H1 (cell line): ENCODE results near the gene ETV5. TPM values are rescaled to one million over a fixed set of nuclear protein-coding genes. Genes with fewer than 3 reads are reported as not detected.

Experiments
- CTCF ChIA-PET: fragments of 300-600 bp; sonication (Branson Sonifier 250); formaldehyde crosslinking; loops from one replicate; lab custom pipeline; 2021; ENCODE audit not compliant: partially characterized antibody; lab: Charles Lee
- POLR2A ChIA-PET: fragments of 300-600 bp; sonication (Branson Sonifier 250); formaldehyde crosslinking; loops from one replicate; lab custom pipeline; 2021; ENCODE audit warnings: inconsistent platforms; ENCODE audit not compliant: partially characterized antibody; lab: Charles Lee
- DNase-seq, 2 experiments: peaks; one replicate each; pipeline versions ENCODE4 v3.0.0 to v3.0.0-alpha.2; 2010 to 2022; ENCODE audit warnings: low spot score in 2 of 2, low read depth in 1 of 2, mixed read lengths in 1 of 2
- FAIRE-seq: peaks from 2 replicates; lab custom pipeline; 2011; peaks lifted over from hg19 to GRCh38; lab: Jason Lieb, UNC
- H2AFZ ChIP-seq: 2 replicates; pipeline ENCODE4 v1.8.1; 2012; ENCODE audit warnings: low read length, inconsistent platforms
- H2AK5ac ChIP-seq: 2 replicates; pipeline ENCODE4 v1.6.1; 2013; ENCODE audit warnings: low read depth, low read length
- H2BK120ac ChIP-seq: replicated peaks from 2 replicates; pipeline ENCODE3; 2013; ENCODE audit warnings: low read depth, low read length, inconsistent platforms
- H2BK12ac ChIP-seq: 2 replicates; pipeline ENCODE4 v1.6.1; 2013; ENCODE audit warnings: low read depth, low read length
- H2BK15ac ChIP-seq: 2 replicates; pipeline ENCODE4 v1.6.1; 2013; ENCODE audit warnings: low read length
- H2BK20ac ChIP-seq: 2 replicates; pipeline ENCODE4 v1.6.1; 2013; ENCODE audit warnings: low read length
- H2BK5ac ChIP-seq: 2 replicates; pipeline ENCODE4 v1.6.1; 2013; ENCODE audit warnings: low read depth, low read length
- H3K14ac ChIP-seq: 2 replicates; pipeline ENCODE4 v1.6.1; 2013; ENCODE audit warnings: inconsistent platforms; ENCODE audit not compliant: insufficient read length
- H3K18ac ChIP-seq: 2 replicates; pipeline ENCODE4 v1.6.1; 2013; ENCODE audit warnings: low read length; ENCODE audit errors: extremely low read depth
- H3K23ac ChIP-seq: 2 replicates; pipeline ENCODE4 v1.6.1; 2013; ENCODE audit warnings: inconsistent platforms; ENCODE audit not compliant: insufficient read length
- H3K23me2 ChIP-seq: 2 replicates; pipeline ENCODE4 v1.6.1; 2013; ENCODE audit warnings: low read depth, low read length
- H3K27ac ChIP-seq: 2 replicates; pipeline ENCODE4 v1.6.1; 2011; ENCODE audit warnings: low read depth, low read length, inconsistent platforms
- H3K27me3 ChIP-seq, 4 experiments: replicated peaks in 1 of 4; 1 replicate in 1 of 4; 2 replicates in 3 of 4; pipeline versions ENCODE4 v1.6.1 to v1.8.1; 2011 to 2013; ENCODE audit warnings: low read length in 3 of 4, mild to moderate bottlenecking in 3 of 4, inconsistent platforms in 2 of 4, mixed read lengths in 2 of 4, moderate library complexity in 1 of 4; ENCODE audit not compliant: control insufficient read depth in 3 of 4, insufficient read depth in 3 of 4; ENCODE audit errors: extremely low read depth in 1 of 4
- H3K36me3 ChIP-seq, 4 experiments: 2 replicates each; pipeline versions ENCODE4 v1.6.1 to v1.8.1; 2011 to 2013; ENCODE audit warnings: mild to moderate bottlenecking in 4 of 4, low read length in 3 of 4, moderate library complexity in 2 of 4, control low read depth in 1 of 4, inconsistent platforms in 1 of 4; ENCODE audit not compliant: insufficient read depth in 4 of 4, control insufficient read depth in 2 of 4
- H3K4ac ChIP-seq: replicated peaks from 2 replicates; pipeline ENCODE3; 2013; ENCODE audit warnings: low read length, low read depth, mixed read lengths, inconsistent platforms; ENCODE audit not compliant: insufficient read length
- H3K4me1 ChIP-seq, 4 experiments: replicated peaks in 1 of 4; 1 replicate in 1 of 4; 2 replicates in 3 of 4; pipeline versions ENCODE4 v1.6.1 to v1.8.1; 2011 to 2013; ENCODE audit warnings: low read length in 3 of 4, inconsistent platforms in 2 of 4, mixed read lengths in 1 of 4; ENCODE audit not compliant: insufficient read depth in 4 of 4, control insufficient read depth in 3 of 4
- H3K4me2 ChIP-seq, 2 experiments: 2 replicates each; pipeline versions ENCODE4 v1.6.1 to v1.8.1; 2011 to 2013; ENCODE audit warnings: low read depth in 2 of 2, low read length in 2 of 2, control low read depth in 1 of 2, inconsistent platforms in 1 of 2, mild to moderate bottlenecking in 1 of 2; ENCODE audit not compliant: insufficient read depth in 1 of 2
- H3K4me3 ChIP-seq, 4 experiments: fragments of 200-600, 300-600 bp in 1 of 4; sonication (generic), shearing (Covaris generic), sonication (Bioruptor Twin) in 1 of 4; 2 replicates each; pipeline versions ENCODE4 v1.5.1 to v1.8.1; 2011 to 2016; ENCODE audit warnings: low read length in 4 of 4, low read depth in 3 of 4, control low read depth in 2 of 4, inconsistent platforms in 2 of 4, mild to moderate bottlenecking in 2 of 4, mixed read lengths in 1 of 4, moderate library complexity in 1 of 4; ENCODE audit not compliant: insufficient read depth in 2 of 4; ENCODE audit errors: extremely low read depth in 1 of 4
- H3K56ac ChIP-seq: replicated peaks from 2 replicates; pipeline ENCODE3; 2013; ENCODE audit warnings: low read depth, mild to moderate bottlenecking, mixed read lengths, low read length, inconsistent platforms; ENCODE audit not compliant: insufficient read length
- H3K79me1 ChIP-seq: 2 replicates; pipeline ENCODE4 v1.6.1; 2013; ENCODE audit warnings: low read depth, low read length, control low read depth
- H3K79me2 ChIP-seq, 2 experiments: 2 replicates each; pipeline versions ENCODE4 v1.6.1 to v1.8.1; 2012 to 2013; ENCODE audit warnings: low read length in 2 of 2, mild to moderate bottlenecking in 2 of 2, inconsistent platforms in 1 of 2; ENCODE audit not compliant: insufficient read depth in 2 of 2, control insufficient read depth in 1 of 2
- H3K9ac ChIP-seq, 4 experiments: replicated peaks in 1 of 4; 1 replicate in 1 of 4; 2 replicates in 3 of 4; pipeline versions ENCODE4 v1.6.1 to v1.8.1; 2011 to 2013; ENCODE audit warnings: low read depth in 3 of 4, low read length in 3 of 4, control low read depth in 2 of 4, mild to moderate bottlenecking in 2 of 4, moderate library complexity in 2 of 4, inconsistent platforms in 1 of 4; ENCODE audit errors: extremely low read depth in 1 of 4
- H3K9me3 ChIP-seq, 2 experiments: 2 replicates each; pipeline versions ENCODE4 v1.6.1 to v1.8.1; 2012 to 2013; ENCODE audit warnings: mild to moderate bottlenecking in 2 of 2, moderate library complexity in 2 of 2, control low read depth in 1 of 2, inconsistent platforms in 1 of 2, low read depth in 1 of 2, low read length in 1 of 2, mixed read lengths in 1 of 2; ENCODE audit not compliant: insufficient read depth in 2 of 2
- H4K20me1 ChIP-seq, 2 experiments: replicated peaks in 1 of 2; 2 replicates each; pipeline versions ENCODE3 to v1.8.1; 2011 to 2013; ENCODE audit warnings: inconsistent platforms in 2 of 2, low read length in 2 of 2, mild to moderate bottlenecking in 1 of 2; ENCODE audit not compliant: insufficient read depth in 2 of 2, control insufficient read depth in 1 of 2
- H4K5ac ChIP-seq: 2 replicates; pipeline ENCODE4 v1.6.1; 2013; ENCODE audit warnings: low read length, low read depth, mixed read lengths, inconsistent platforms; ENCODE audit not compliant: insufficient read length
- H4K8ac ChIP-seq: 2 replicates; pipeline ENCODE4 v1.8.0; 2013; ENCODE audit warnings: mild to moderate bottlenecking, moderate library complexity, low read length, inconsistent platforms; ENCODE audit not compliant: insufficient read depth; ENCODE audit errors: extremely low read depth
- H4K91ac ChIP-seq: replicated peaks from 2 replicates; pipeline ENCODE3; 2013; ENCODE audit warnings: low read length, mixed read lengths, inconsistent platforms; ENCODE audit not compliant: insufficient read length
- SAP30 ChIP-seq: fragments of 300-600 bp; sonication (generic); IDR thresholded peaks from 2 replicates; pipeline ENCODE4 v1.7.1; 2012; ENCODE audit warnings: low read length, moderate library complexity, mild to moderate bottlenecking, inconsistent platforms; ENCODE audit not compliant: insufficient read depth, insufficient replicate concordance
- WGBS, 2 experiments: shearing (Covaris generic) in 1 of 2; methylation state at CpG; one replicate each; pipeline versions ENCODE4 v1.1.6 to v1.1.7; 2013 to 2015; ENCODE audit warnings: low lambda C conversion rate in 2 of 2, mixed read lengths in 2 of 2, inconsistent platforms in 1 of 2, low coverage in 1 of 2, missing lambda C conversion rate in 1 of 2; ENCODE audit not compliant: insufficient replicate concordance in 2 of 2, insufficient coverage in 1 of 2, insufficient read length in 1 of 2; ENCODE audit errors: extremely low coverage in 1 of 2, missing lambda C conversion rate in 1 of 2; 5-methylcytosine and 5-hydroxymethylcytosine counted together
- polyA plus RNA-seq, 7 experiments: library from polyadenylated mRNA; depleted of rRNA in 3 of 7; stranded (reverse) in 5 of 7; unstranded in 2 of 7; fragments of >200 nt in 5 of 7; fragments of 200-250 nt in 2 of 7; gene quantifications; 1 replicate in 5 of 7; 2 replicates in 1 of 7; 4 replicates in 1 of 7; pipeline versions ENCODE4 v1.2.1 to v1.2.3, GENCODE V29; 2011 to 2013; ENCODE audit warnings: missing spikeins in 2 of 7, mixed read lengths in 2 of 7
- total RNA-seq: library from RNA; stranded (reverse); fragmentation: NEBNext Ultra II Directional; extraction: Animal tissue kit (Norgen Biotek cat#: 25700); gene quantifications from 2 replicates; pipeline ENCODE4 v1.2.1, GENCODE V29; 2021

ETV5 gene
- total and polyA plus RNA-seq, 2 of the 8 experiments (the other 6 are each of a cell fraction or from before 2014, with no cell fraction given) = 13.1 to 36.9 TPM

DNA sequence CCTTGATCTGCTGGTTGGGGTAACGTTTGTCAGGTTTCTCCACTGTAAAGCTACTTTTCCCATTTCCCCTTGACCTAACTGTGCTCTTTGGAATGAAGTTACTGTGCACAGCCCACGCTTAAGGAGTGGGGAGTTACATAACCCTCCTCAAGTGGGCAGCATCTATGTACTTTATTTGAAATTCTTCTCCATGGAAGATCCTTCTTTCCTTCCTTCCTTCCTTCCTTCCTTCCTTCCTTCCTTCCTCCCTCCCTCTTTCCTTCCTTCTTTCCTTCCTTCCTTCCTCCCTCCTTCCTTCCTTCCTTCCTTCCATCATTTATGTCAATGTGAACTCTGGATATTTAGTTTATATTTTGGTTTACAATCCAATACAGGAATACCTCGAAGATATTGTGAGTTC lies 94.0 kb downstream of the ETV5 start:
- Histone ChIP-seq H3K9ac (no peak overlapping the region), H3K9me3 (no peaks in the 10 kb centered on the region), H2BK120ac (no peak overlapping the region), H4K20me1 (no peaks in the 10 kb centered on the region), H2BK20ac (no peak overlapping the region), H4K91ac (no peak overlapping the region), H2AFZ (no peak overlapping the region), H3K23ac (no peak overlapping the region), H4K8ac (no peak overlapping the region), H3K4ac (no peak overlapping the region), H3K27ac (no peak overlapping the region), H3K56ac (no peak overlapping the region), H3K4me2 (no peak overlapping the region), H4K5ac (no peak overlapping the region), H3K4me3 (no peak overlapping the region), H3K79me1 (no peaks in the 10 kb centered on the region), H3K23me2 (no peaks in the 10 kb centered on the region; the same call in 1 of the 2 replicates), H3K79me2 (no peaks in the 10 kb centered on the region), H3K18ac (no peak overlapping the region), H3K4me1 (no peaks in the 10 kb centered on the region), H2BK12ac (no peak overlapping the region), H3K27me3 (no peaks in the 10 kb centered on the region), H3K36me3 (no peaks in the 10 kb centered on the region), H3K14ac (no peak overlapping the region), H2AK5ac (no peak overlapping the region), H2BK5ac (no peak overlapping the region), H2BK15ac (no peak overlapping the region)
- no peak for TF ChIP-seq SAP30
- WGBS, 2 experiments = 76% methylated on average over 3 of the region's 3 CpGs; no CpG with 5 or more reads in 1 of the 2 experiments
- no peak for DNase-seq
- no peak for FAIRE-seq
- ChIA-PET CTCF (interaction anchor here (0.6 to 1.0 kb wide), 2 partner anchors 88 to 107 kb away, joined by 3 read pairs; no protein-coding TSS in a partner anchor), POLR2A (no interaction called here)
